ENCODE measurements around the gene SLC35B2.

DNA sequence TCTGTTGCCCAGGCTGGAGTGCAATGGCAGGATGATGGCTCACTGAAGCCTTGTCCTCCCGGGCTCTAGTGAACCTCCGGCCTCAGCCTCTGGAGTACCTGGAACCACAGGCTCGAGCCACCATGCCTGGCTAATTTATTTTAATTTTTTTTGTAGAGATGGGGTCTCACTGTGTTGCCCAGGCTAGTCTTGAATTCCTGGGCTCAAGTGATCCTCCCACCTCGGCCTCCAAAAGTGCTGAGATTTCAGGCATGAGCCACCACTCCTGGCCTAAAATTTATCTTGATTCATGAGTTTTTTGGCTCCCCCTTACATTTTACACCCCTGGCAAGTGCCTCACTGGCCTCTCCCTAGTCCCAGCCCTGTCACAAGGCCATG, 36.4 kb downstream of the SLC35B2 start:
- TF ChIP-seq EZH2 (IDR thresholded peaks at IDR 0.05) (no peak), EZH2phosphoT487 (IDR thresholded peaks at IDR 0.05) (no peak)
- TF ChIP-seq, protein P1, sequence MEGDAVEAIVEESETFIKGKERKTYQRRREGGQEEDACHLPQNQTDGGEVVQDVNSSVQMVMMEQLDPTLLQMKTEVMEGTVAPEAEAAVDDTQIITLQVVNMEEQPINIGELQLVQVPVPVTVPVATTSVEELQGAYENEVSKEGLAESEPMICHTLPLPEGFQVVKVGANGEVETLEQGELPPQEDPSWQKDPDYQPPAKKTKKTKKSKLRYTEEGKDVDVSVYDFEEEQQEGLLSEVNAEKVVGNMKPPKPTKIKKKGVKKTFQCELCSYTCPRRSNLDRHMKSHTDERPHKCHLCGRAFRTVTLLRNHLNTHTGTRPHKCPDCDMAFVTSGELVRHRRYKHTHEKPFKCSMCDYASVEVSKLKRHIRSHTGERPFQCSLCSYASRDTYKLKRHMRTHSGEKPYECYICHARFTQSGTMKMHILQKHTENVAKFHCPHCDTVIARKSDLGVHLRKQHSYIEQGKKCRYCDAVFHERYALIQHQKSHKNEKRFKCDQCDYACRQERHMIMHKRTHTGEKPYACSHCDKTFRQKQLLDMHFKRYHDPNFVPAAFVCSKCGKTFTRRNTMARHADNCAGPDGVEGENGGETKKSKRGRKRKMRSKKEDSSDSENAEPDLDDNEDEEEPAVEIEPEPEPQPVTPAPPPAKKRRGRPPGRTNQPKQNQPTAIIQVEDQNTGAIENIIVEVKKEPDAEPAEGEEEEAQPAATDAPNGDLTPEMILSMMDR (IDR thresholded peaks at IDR 0.05), result no peak

Data from neural progenitor cell (in vitro differentiated cells).